Activated CD4-positive, alpha-beta T cell treated with anti-CD3 and anti-CD28 coated beads, Interleukin-2, Interleukin-6, amounts not matched to agents 100 ng/mL and 50 ng/mL, durations not matched to agents 16 hours and 8 hours (primary cell): ENCODE measurements around the gene EYA4.
"Not testable (repeated sequence)": the region's sequence is repeated elsewhere in the genome, so short reads cannot be mapped to it uniquely, and the experiment has no call there.

Experiments
- DNase-seq: peaks from one replicate; pipeline ENCODE4 v3.0.0-alpha.2; 2020

Gene EYA4

DNA sequence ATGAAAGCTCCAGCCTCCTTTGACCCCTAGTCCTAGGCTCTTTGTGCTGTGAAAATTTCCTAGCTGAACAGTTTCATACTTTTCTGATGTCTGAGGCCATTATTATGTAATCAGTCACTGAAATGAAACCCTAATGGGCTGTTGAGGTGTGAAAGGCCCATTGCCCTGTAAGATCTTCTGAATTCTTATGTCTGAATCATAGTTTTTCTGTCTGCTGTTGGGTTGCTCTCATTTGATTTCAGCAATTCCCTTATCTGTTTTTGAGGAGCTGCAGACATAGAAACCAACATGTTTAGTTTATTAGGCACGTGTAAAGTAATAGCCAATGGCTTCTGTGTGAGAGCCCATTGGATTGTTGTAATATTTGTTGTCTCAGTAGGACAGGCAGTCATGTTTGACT, 118.1 kb downstream of the EYA4 start:
- no peak for DNase-seq

DNA sequence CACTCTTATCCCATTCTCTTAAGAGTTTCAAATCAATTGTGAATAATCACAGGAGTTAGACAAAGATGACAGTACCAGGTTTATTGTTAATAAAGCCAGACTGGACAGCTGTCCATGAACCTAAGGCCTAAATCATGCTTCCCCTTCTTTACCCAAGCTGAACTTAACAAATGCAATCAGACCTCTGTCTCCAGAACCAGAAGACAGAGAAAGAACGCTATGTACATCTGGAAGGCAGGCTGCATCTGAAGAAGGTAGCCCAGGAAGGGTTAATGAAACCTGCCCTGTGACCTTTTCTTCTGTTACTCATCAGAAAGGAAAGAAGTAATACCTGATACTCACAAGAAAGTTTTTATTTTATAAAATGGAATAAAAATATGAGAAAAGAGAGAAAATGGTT, 118.6 kb downstream of the EYA4 start:
- DNase-seq = no peak

DNA sequence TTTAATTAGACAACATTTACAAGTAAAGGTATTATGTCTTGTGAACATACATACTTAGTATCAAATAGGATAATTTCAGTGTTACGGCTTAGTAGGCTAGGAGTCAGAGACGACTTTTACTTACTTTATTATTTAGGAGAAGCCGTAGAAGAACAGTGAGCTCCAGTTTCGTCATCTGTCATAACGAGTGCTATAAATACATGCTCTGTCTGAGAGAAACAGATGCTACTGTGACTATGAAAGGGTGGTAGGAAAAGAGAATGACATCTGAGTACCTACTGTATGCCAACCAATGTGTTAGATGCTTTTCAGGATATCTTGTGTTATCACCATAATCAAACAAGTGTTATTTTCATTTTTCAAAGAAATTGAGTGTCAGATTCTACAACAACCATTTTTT, 119.0 kb downstream of the EYA4 start:
- DNase-seq = no peak

DNA sequence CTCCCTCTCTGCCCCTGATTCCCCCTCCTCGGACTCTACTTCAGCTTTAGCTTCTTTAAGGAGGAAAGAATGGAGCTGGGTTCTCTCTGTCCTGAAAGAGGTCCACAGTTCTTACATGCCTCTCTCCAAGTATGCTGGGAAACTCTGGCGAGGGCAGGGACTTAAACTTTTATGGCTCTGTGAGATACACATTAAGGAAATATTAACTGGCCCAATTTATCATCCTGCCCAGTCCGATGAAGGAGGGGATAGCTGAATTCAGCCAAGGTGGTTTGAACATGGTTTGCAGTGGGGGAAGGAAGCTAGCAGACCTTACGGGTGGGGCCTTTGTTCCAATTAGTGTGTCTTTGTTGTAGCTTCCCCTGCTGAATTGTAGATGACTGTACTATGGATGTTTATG, 121.7 kb downstream of the EYA4 start:
- DNase-seq = no peak

DNA sequence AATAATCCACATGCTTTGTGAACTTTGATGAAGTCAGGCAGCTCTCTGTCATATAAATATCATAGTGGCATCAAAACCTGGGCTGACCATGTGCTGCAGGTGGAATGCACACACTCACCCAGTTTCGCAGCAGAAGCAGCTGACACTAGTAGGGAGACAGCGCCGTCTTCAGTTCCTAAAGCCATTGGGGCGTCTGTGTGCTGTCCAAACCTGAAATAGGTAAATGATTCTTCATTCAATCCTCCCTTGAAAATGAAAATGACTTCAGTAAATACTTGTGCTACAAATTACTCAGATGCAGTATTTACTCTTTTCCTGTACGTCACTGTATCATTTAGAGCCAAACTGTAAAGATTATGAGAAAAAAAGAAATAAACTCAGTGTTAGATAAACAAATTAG, 127.5 kb downstream of the EYA4 start:
- no peak for DNase-seq

DNA sequence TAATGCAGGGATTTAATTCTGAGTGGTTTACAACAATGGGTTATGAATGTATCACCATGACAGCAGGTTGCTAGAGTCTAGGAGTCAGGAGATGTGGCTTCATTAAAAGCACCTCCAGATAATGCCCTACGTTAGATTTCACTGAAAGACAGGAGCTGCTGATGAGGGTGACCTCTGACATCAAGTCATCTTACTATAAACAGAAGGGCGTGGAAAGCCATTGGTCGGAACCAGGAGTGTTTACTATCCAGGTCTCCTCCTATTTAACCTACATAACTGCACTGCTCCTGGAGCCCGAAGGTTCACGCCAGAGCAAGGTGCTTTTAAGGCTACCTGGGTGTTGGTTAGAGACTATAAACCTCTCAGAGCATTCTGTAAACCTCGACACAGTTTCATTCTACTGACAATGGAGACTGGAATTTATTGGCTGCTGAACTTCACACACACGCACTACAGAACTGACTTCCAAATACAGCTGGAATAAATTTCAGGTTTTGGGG, 128.7 kb downstream of the EYA4 start:
- DNase-seq = no peak

DNA sequence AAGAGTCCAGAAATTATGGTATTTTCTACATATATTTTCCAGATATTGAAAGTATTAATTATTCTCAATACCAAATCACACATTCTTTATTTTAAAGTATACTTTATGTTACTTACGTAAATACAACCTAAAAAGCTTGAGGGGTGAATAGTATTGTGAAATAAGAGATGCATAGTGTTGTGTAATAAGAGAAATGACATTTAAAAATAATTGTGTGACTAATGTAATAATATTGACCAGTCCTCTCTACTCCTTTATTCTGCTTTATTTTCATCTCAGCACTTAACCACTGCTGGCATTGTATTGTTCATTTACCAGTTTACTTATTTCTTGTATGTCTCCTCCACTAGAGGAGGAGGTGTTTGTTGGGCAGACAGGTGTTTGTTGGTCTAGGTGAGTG, 135.6 kb downstream of the EYA4 start:
- no peak for DNase-seq

DNA sequence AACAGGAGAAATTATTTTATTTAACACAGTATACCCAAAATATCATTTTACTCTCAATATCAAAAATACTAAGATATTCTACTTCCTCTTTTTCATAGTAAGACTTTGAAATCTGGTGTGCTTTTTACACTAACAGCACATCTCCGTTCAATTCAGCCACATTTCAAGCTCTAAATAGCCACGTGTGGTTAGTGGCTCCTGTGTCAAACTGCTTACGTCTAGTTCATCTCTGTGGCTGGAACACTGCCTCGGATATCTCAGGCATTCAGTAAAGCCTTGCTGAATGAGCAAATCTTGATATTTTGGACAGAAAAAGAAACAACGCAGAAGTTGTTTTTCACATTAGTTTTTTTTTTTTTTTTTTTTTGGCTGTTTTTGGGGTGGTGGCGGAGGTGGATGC, 136.1 kb downstream of the EYA4 start:
- no peak for DNase-seq

DNA sequence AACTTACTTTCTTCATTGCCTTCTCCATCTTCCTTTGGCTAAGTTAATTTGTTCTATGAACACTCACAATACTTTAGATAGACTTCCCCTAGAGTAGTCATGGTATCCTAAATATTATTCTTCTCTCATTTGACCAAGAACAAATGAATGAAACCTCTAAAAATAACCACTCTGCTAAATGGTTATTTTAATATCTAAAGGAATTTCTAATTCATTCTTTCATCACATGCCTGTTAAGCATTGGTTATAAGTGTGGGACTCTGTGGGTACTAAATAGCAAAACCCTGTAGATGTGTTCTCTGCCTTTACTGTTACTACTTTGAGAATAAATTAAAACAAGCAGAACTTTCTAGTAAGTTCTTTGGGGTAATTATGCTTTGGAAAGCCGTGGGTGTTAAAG, 138.9 kb downstream of the EYA4 start:
- DNase-seq = no peak

DNA sequence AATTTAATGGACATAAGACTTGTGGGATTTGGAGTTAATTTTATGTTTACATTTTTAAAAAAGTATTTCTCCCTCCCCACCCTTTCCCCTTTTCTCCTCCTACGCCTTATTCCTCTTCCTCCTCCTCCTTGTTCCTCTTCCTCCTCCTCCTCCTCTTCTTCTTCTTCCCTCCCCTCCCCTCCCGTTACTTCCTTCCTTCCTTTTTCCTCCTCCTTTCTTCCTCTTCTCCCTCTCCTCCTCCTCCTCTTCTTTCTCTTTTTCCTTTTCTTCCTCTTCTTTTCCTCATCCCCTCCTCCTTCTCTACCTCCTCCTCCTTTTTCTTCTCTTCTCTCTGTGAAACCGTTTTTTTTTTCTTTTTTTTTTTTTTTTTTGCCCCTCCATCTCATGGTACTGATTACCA, 139.6 kb downstream of the EYA4 start:
- DNase-seq = no peak

DNA sequence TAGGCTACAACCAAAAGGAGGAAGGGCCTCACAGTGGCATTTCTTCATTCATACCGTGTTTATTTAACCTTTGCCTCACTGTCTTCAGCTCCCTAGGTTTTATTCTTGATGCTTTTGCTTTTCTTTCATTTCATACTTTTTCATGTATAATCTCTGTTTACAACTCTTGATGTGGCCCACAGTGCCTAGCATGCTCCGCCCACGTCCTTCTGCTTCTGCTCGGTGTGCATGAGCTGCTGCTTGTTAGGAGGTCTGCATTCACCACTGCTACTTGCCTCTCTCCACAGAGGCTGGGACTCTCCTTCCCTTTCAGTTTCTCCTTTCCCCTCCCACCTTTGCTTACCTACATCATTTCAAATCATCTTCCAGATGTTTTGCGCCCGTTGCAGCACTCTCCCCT, 147.6 kb downstream of the EYA4 start:
- DNase-seq = no peak

DNA sequence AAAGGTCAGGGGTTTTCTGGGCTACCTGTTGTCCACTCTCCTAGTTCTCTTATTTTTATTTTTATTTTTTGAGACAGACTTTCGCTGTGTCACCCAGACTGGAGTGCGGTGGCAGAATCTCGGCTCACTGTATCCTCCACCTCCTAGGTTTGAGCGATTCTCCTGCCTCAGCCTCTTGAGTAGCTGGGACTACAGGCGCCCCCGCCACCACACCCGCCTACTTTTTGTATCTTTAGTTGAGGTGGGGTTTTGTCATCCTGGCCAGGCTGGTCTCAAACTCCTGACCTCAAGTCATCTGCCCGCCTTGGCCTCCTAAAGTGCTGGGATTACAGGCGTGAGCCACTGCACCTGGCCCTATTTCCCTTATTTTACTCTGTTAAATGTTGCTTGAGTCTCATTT, 149.0 kb downstream of the EYA4 start:
- DNase-seq = no peak

DNA sequence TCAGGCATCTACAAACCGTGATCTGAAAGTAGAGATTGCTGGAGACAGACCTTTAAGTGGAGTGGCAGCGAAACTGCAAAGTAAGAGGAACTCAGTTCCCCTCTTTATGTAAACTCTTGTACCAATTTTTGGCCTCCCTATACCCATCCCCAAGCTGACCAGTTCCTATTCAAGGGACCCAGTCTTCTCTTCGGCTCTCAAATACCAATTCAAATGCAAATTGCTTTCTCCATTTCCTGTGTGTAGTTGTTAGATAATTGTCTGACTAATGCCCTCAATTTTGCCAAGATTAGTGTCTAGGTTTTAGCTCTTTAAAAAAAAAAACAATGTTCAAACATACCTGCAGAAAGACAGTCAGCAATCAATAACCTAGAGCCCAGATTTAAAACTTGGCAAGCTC, 150.9 kb downstream of the EYA4 start:
- no peak for DNase-seq

DNA sequence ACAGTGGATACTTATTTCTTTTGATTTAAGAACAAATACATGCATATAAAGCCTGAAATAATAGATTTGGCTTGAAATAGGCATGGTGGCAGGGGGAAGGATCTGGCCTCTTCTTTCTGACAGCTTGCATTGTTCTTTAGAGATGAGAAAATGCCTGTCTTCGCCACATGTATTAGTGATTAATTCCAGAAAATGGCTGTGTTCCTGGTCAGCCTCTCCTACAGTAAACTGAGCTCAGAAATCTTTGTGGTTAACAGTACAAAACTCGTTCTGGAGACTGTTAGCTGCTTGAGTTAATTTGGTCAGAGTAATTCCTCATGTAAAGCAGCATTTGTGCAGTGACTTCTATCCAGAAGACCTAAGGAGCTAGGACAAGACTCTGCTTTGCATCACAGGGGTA, 151.5 kb downstream of the EYA4 start:
- DNase-seq = no peak

DNA sequence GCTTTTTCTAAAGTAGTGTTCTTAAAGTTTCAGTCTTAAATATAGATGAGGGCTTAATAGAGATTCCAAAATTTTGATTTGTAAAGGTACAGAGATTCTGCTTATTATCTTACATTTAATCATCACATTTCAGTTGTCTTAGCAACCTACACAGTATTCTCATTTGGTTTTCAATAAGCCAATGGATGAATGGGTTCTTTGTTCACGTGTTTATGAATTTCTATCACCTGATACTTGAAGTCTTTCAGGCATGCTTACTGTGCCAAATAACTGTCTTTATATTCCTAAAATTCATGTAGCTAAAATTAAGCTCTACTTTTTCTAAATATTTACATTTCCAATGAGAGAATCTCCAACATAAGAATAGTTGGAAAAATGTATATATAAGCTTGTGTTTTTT, 152.7 kb downstream of the EYA4 start:
- DNase-seq = no peak

DNA sequence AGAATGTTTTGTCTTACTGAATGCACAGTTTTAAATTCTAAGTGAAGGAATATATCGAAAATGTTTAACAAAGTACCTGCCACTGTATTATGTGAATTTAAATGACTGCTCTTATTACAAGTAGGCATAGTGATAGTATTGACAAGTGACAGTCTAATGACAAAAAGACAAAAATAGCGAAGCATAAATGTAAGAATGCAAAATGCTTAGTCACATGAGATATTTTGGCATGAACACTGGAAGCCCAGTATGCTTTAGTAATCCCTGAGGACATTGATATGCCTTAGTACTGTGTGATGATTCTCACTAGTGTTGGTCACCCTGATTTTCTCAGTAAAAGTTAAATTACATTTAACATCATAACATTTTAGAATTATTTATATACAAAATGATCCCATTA, 153.5 kb downstream of the EYA4 start:
- DNase-seq = no peak

DNA sequence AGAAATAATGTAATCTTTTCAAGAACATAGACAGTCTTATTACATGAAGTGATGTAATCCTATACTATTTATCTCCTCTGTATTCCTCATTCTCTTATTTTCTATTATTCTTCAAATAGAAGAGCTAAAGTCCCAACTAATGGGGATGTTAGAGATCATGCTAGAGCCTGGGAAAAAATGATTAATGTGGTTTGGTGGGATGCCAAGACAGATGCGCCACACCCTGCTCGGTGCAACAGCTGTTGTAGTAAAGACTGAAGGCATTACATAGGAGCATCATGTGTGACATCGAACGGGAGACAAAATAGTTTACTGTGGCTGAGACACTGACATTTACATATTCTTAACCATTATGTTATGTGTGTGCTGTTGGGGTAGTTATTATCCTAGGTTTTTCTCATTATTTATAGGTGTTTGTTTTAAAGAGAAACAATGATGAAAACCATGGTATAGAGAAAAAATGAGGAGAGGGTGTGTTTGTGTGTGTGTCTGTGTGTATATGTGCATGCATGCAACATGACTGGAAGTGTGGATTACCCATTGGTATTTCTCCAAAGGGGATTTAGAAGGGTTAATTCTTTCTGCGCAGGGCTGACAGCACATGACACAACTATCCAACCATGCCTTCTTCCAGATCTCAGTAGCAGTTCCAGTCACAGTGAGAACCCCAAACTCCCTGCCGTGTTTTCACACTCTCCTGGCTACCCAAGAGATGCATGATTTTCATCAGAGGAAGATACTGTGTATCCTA, 155.3 kb downstream of the EYA4 start:
- no peak for DNase-seq

DNA sequence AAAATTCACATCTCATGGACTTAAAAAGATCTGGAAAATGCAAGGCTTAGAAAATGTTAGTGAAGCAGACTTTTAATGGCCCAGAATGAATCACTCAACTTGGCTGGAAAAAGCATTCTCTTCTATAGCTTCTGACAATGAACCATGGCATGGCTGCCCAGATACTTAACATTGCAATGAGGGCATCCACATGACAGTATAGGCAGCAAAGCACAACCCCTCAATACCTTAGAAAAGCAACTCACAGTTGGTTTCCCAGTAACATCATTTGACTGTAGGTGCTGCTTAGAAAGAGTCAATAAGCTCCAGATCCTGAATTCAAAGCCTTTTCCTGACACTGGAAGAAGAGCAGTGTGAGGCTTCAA, 155.8 kb downstream of the EYA4 start:
- DNase-seq = no peak

DNA sequence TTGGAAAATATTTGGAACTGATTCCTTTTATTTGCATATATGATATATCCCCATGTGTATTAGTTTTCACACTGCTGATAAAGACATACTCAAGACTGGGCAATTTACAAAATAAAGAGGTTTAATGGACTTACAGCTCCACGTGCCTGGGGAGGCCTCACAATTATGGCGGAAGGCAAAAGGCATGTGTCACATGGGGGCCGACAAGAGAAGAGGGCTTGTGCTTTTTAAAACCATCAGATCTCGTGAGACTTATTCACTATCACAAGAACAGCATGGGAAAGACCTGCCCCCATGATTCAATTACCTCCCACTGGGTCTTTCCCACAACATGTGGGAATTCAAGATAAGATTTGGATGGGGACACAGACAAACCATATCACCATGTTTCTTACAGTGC, 156.4 kb downstream of the EYA4 start:
- DNase-seq = not testable (repeated sequence)

DNA sequence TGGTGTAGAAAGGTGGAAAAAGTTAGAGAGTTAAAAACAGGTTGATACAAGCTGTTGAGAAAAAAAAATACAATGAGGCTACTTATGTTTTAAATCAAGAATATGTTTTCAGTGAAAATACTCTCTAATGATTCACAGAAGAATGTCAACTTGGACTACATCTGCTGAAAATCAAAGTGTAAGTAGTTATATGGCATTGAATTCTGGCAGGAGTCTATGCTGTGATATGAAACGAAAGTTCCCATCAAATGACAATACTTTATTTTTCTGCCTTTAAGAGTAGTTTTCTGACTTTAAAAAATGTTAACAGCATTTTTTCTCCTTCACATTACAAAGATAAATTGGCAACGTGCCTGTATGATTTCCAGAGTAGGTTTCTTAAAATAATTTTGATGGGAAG, 158.3 kb downstream of the EYA4 start:
- DNase-seq = no peak

DNA sequence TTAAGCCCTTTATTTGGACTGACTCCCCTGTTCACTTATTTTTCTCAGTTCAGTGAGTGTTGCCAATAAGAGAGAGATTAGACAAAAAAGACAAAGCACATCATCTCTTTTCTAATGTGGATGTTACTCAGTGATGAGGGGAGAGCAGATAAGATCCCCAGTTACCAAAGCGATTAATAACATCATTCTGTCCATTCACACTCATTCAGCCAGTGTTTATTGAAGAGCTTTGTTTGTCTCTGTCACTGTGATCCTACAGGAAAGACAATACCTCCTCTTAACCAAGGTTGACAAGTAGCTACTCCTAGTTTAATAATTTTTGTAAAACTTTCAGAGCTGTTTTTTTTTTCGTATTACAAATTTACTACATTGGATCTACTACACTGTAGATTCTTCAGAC, 163.0 kb downstream of the EYA4 start:
- DNase-seq = no peak

DNA sequence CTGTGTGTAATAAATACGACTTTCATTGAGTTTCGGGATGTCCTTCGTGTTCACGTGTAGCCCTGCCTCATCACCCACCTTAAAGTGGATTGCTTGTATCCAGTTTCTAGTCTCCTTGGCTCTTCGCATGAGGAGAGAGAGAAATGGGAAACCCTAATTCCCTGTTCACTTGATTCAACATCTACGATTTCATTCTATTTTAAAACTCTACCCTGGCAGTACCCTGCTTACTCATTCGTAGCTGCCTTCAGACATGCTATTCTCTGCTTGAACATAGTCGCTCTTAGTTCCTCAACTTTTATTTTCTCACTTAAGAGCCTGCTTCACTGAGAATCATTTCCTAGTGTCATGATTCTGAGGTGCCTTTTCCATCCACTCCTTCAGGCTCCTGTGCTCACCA, 163.6 kb downstream of the EYA4 start:
- no peak for DNase-seq

DNA sequence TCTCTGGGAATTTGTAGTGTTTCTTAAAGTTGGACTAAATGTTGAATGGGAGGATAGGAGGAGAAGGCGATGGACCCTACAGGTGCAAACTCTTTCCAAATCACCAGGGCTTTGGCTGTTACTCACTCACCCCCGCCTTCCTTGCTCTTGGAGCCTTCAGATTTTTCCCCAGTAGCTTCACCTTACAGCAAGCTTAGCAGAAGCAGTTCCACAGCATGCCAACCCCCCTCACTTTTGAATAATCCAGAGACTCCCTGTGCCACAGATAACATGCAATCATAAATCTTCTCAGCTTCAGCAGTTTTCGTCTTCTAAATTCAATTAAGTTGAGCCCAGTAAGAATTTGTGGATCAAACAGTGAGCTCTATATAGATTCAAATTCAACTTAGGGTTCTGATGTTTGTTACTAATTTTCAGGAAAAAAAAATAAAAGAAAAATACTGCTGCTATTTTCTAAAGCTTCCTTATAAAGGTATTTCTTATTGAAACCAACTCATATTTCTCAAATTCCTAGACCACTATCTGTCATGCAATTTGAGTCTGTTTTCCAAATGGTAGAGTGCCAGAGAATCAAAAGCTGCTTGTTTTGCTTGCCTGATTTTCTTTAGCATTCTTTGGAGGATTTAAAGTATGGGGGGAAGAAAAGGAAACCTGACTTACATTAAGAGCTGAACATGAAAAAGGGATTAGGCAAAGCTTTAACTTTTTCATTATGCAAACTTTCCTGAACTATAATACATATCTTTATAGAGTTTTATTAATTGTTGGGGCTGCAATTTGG, 166.4 kb downstream of the EYA4 start:
- DNase-seq = no peak

DNA sequence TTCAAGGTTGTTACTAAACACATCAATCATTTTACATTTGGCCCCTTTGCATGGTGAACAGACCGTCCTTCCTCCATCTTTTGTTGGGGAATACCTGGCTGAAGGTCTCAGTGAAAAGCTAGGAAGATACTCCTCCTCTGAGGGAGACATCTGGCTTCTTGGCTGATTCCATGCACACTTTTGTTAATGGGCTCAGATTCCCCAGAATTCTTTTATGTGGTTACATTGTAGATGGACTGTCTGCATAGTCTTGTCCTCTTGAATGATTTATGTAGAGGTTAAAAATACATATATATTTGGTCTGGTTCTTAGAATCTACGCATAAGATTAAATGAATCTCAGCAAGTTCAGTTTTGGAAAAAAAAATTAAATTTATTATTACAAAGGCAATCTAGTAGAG, 167.0 kb downstream of the EYA4 start:
- DNase-seq = no peak

DNA sequence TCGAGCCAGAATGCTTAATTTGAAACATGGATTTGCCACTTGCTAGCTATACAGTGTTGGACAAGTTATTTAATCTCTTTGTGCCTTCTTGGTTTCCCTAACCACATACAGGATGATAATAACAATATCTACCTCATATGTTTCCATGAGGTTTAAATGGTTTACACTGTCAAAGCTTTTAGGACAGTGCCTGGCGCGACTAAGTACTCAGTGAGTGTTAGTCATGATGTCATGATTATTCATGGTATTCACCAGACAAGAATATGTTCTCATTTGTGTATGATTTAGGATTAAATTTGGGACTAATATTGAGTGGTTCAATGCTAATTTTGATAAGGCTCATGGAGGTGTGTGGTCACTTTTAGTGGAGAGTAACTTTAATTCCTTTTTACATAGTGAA, 167.4 kb downstream of the EYA4 start:
- DNase-seq = no peak
